HepG2 (cell line): ENCODE measurements around the gene TULP4. TPM values are rescaled to one million over a fixed set of nuclear protein-coding genes. Genes with fewer than 3 reads are reported as not detected.

ENCODE experiments used
- FOSL2 ChIP-seq: sonication (generic); formaldehyde crosslinking; IDR thresholded peaks from 2 replicates; pipeline ENCODE4 v1.4.0; 2020; ENCODE audit warnings: missing genetic modification reagents
- MEF2D ChIP-seq: sonication (generic); formaldehyde crosslinking; IDR thresholded peaks from 2 replicates; pipeline ENCODE4 v1.5.1; 2020; ENCODE audit warnings: mild to moderate bottlenecking, missing genetic modification reagents
- MEIS2 ChIP-seq: sonication (generic); formaldehyde crosslinking; IDR thresholded peaks from 2 replicates; pipeline ENCODE4 v1.9.0; 2021; ENCODE audit warnings: mild to moderate bottlenecking, missing genetic modification reagents
- NFE2L1 ChIP-seq: sonication (generic); formaldehyde crosslinking; IDR thresholded peaks from 2 replicates; pipeline ENCODE4 v1.4.0; 2020; ENCODE audit warnings: missing genetic modification reagents, mild to moderate bottlenecking, borderline replicate concordance
- STAG1 ChIP-seq: sonication (generic); formaldehyde crosslinking; IDR thresholded peaks from 2 replicates; pipeline ENCODE4 v1.4.0; 2020; ENCODE audit warnings: missing genetic modification reagents
- TEF ChIP-seq: sonication (generic); formaldehyde crosslinking; IDR thresholded peaks from 2 replicates; pipeline ENCODE4 v1.5.0; 2020; ENCODE audit warnings: missing genetic modification reagents
- TP53 ChIP-seq: sonication (generic); formaldehyde crosslinking; conservative IDR thresholded peaks from 2 replicates; pipeline ENCODE4 v1.4.0; 2020; ENCODE audit warnings: missing genetic modification reagents
- TSC22D2 ChIP-seq: sonication (generic); formaldehyde crosslinking; IDR thresholded peaks from 2 replicates; pipeline ENCODE4 v1.5.1; 2020; ENCODE audit warnings: missing genetic modification reagents, mild to moderate bottlenecking, borderline replicate concordance
- U2AF1 ChIP-seq: fragments of 200-400 bp; formaldehyde crosslinking; optimal IDR thresholded peaks from 2 replicates; pipeline ENCODE3; 2017; ENCODE audit warnings: mild to moderate bottlenecking, low read depth, low read length
- ZBTB21 ChIP-seq: sonication (generic); formaldehyde crosslinking; IDR thresholded peaks from 2 replicates; pipeline ENCODE4 v1.4.0; 2020; ENCODE audit warnings: missing genetic modification reagents
- ZBTB38 ChIP-seq: sonication (generic); formaldehyde crosslinking; IDR thresholded peaks from 2 replicates; pipeline ENCODE4 v1.5.1; 2020; ENCODE audit warnings: mild to moderate bottlenecking, missing genetic modification reagents
- ZBTB43 ChIP-seq: sonication (generic); formaldehyde crosslinking; conservative IDR thresholded peaks from 2 replicates; pipeline ENCODE4 v1.4.0; 2020; ENCODE audit warnings: missing genetic modification reagents
- ZFP82 ChIP-seq: sonication (generic); formaldehyde crosslinking; IDR thresholded peaks from 2 replicates; pipeline ENCODE4 v1.5.1; 2020; ENCODE audit warnings: mild to moderate bottlenecking, missing genetic modification reagents, borderline replicate concordance
- ZNF17 ChIP-seq: sonication (generic); formaldehyde crosslinking; IDR thresholded peaks from 2 replicates; pipeline ENCODE4 v1.5.0; 2020; ENCODE audit warnings: mild to moderate bottlenecking, missing genetic modification reagents
- ZNF207 ChIP-seq: fragments of 450-650 bp; IDR thresholded peaks from 2 replicates; pipeline ENCODE4 v1.6.1; 2016; ENCODE audit warnings: antibody characterized with exemption, borderline replicate concordance
- ZNF530 ChIP-seq: sonication (generic); formaldehyde crosslinking; IDR thresholded peaks from 2 replicates; pipeline ENCODE4 v1.5.0; 2020; ENCODE audit warnings: low read depth, mild to moderate bottlenecking, missing genetic modification reagents
- ZNF776 ChIP-seq: sonication (generic); formaldehyde crosslinking; IDR thresholded peaks from 2 replicates; pipeline ENCODE4 v1.4.0; 2020; ENCODE audit warnings: mild to moderate bottlenecking, missing genetic modification reagents
- ZSCAN31 ChIP-seq: sonication (generic); formaldehyde crosslinking; IDR thresholded peaks from 2 replicates; pipeline ENCODE4 v1.5.0; 2020; ENCODE audit warnings: low read depth, mild to moderate bottlenecking, missing genetic modification reagents
- polyA plus RNA-seq, 8 experiments: library from polyadenylated mRNA; depleted of rRNA in 3 of 8; stranded (reverse) in 7 of 8; unstranded in 1 of 8; fragments of >200 nt; fragmentation: Illumina TruSeq in 4 of 8; extraction: Trizol in 4 of 8; gene quantifications; 2 replicates each; pipeline versions ENCODE4 v1.2.1 to v1.2.3, GENCODE V29; 2011 to 2016; ENCODE audit warnings: low read depth in 4 of 8, missing spikeins in 1 of 8, mixed read lengths in 1 of 8; ENCODE audit not compliant: insufficient read depth in 1 of 8
- total RNA-seq, 5 experiments: library from RNA; depleted of rRNA; stranded (reverse); fragments of >200 nt; fragmentation: Illumina TruSeq; extraction: Trizol; gene quantifications; 2 replicates each; pipeline ENCODE4 v1.2.3, GENCODE V29; 2016; ENCODE audit warnings: low read depth in 1 of 5
- TF ChIP-seq, protein P1 (sequence below), 2 experiments: sonication (generic) in 1 of 2; formaldehyde crosslinking in 1 of 2; IDR thresholded peaks; 2 replicates each; pipeline versions ENCODE4 v1.6.1 to v1.9.0; 2014 to 2022; ENCODE audit warnings: antibody characterized with exemption in 1 of 2, borderline replicate concordance in 1 of 2, inconsistent platforms in 1 of 2, low read depth in 1 of 2, missing genetic modification reagents in 1 of 2
- TF ChIP-seq, protein P2 (sequence below): sonication (generic); formaldehyde crosslinking; IDR thresholded peaks from 2 replicates; pipeline ENCODE4 v1.5.0; 2020; ENCODE audit warnings: missing genetic modification reagents

Gene TULP4
- total and polyA plus RNA-seq, 2 of the 13 experiments (the other 11 are each of a cell fraction or from before 2014, with no cell fraction given) = 21.1 to 122 TPM

DNA sequence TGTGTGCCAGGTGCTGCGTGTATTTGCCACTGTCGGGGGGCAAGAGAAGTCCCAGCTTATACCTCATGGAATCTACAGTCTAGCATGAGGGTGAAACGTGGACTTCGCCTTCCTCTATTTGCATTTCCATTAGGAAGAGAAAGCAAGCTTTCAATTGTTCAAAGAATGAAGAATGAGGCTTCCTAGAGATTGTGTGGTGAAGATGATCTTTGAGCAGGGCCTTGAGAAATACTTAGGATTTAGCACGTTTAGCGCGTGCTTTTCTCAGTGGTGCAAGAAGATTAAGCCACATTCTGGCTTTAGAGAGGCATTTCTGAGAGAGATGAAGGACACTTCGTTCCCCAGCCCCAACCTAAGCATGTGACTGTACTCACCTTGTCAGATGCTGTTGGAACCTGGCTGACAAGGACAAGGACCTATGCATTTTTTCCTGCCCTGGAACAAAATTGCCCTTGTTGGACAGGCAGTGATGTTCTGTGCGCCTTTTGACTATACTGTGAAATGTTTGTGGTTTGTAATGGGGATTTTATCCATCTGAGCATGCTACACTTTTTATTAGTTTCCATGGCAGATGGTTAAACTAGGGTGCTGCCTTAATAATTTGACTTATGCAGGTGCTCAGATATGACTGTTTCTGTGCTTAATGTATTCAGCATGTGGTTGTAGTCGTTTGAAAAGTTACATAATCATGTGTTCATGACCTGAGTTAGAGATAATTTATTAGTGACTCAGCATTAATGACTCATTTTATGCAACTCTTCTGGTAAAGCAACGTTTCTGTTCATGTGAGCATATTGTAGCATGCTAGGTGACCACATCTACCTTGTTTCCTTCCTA, 10.7 kb downstream of the TULP4 start (continued):
- TF ChIP-seq, protein P1, sequence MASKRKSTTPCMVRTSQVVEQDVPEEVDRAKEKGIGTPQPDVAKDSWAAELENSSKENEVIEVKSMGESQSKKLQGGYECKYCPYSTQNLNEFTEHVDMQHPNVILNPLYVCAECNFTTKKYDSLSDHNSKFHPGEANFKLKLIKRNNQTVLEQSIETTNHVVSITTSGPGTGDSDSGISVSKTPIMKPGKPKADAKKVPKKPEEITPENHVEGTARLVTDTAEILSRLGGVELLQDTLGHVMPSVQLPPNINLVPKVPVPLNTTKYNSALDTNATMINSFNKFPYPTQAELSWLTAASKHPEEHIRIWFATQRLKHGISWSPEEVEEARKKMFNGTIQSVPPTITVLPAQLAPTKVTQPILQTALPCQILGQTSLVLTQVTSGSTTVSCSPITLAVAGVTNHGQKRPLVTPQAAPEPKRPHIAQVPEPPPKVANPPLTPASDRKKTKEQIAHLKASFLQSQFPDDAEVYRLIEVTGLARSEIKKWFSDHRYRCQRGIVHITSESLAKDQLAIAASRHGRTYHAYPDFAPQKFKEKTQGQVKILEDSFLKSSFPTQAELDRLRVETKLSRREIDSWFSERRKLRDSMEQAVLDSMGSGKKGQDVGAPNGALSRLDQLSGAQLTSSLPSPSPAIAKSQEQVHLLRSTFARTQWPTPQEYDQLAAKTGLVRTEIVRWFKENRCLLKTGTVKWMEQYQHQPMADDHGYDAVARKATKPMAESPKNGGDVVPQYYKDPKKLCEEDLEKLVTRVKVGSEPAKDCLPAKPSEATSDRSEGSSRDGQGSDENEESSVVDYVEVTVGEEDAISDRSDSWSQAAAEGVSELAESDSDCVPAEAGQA (IDR thresholded peaks at IDR 0.05; ENCODE audit: low read depth) = peak; percentile 62; the same call in 1 of the 2 replicates
- TF ChIP-seq, protein P1 (CRISPR knock-in tag; IDR thresholded peaks at IDR 0.05; ENCODE audit: borderline replicate concordance) = peak; percentile 92; the same call in 1 of the 2 replicates
- TF ChIP-seq TEF (CRISPR knock-in tag) = peak; percentile 26; the same call in 1 of the 2 replicates
- TF ChIP-seq ZNF17 (CRISPR knock-in tag) = 0 out of 2 replicates have a peak, but pooled peaks have one; percentile 53
- TF ChIP-seq TP53 = 0 out of 2 replicates have a peak, but pooled peaks have one; percentile 34
- TF ChIP-seq MEF2D (CRISPR knock-in tag) = peak; percentile 81
- peak; percentile 47; the same call in 1 of the 2 replicates for TF ChIP-seq TSC22D2 (CRISPR knock-in tag)
- TF ChIP-seq, protein P2, sequence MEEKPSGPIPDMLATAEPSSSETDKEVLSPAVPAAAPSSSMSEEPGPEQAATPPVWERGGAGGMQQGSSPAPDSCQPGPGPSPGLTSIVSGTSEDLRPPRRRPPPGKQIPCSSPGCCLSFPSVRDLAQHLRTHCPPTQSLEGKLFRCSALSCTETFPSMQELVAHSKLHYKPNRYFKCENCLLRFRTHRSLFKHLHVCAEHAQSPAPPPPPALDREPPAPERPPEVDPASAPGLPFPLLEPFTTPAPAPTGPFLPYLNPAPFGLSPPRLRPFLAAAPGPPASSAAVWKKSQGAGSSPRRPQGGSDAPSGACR = no peak
- peak; percentile 72; the same call in 1 of the 2 replicates for TF ChIP-seq MEIS2 (CRISPR knock-in tag)
- no peak for TF ChIP-seq ZNF207
- TF ChIP-seq FOSL2 = peak; percentile 54; the same call in 1 of the 2 replicates
- no peak for TF ChIP-seq ZNF530 (CRISPR knock-in tag)
- peak; percentile 22; the same call in 1 of the 2 replicates for TF ChIP-seq ZBTB38 (CRISPR knock-in tag)
- no peak for TF ChIP-seq NFE2L1 (CRISPR knock-in tag)
- TF ChIP-seq ZBTB43 (CRISPR knock-in tag) = peak; percentile 93
- TF ChIP-seq ZFP82 = 0 out of 2 replicates have a peak, but pooled peaks have one; percentile 53
- TF ChIP-seq STAG1 (CRISPR knock-in tag) = peak; percentile 29; the same call in 1 of the 2 replicates
- peak; percentile 59; the same call in 1 of the 2 replicates for TF ChIP-seq ZBTB21 (CRISPR knock-in tag)
- TF ChIP-seq ZNF776 (CRISPR knock-in tag) = no peak
- TF ChIP-seq ZSCAN31 = peak; percentile 91
- TF ChIP-seq U2AF1 = no peak
